ENCODE results near the gene TYW1B. TPM values are rescaled to one million over a fixed set of nuclear protein-coding genes. Genes with fewer than 3 reads are reported as not detected.
"Not testable (repeated sequence)": the region's sequence is repeated elsewhere in the genome, so short reads cannot be mapped to it uniquely, and the experiment has no call there.

The TYW1B gene
- polyA plus RNA-seq, 1 donor = 6.0 TPM

- not testable (repeated sequence) for DNase-seq (ENCODE audit: low read depth)
Observed at GRCh38 chr7:72625721-72626423, 202.1 kb downstream of the TYW1B start.

GRCh38 chr7:72622532-72622931 is 205.5 kb downstream of the TYW1B start:
- no peak for DNase-seq (ENCODE audit: low read depth)

GRCh38 chr7:72621761-72622187 is 206.2 kb downstream of the TYW1B start:
- not testable (repeated sequence) for DNase-seq (ENCODE audit: low read depth)

- DNase-seq (ENCODE audit: low read depth) = not testable (repeated sequence)
Observed at GRCh38 chr7:72620923-72621322, 207.1 kb downstream of the TYW1B start.

- not testable (repeated sequence) for DNase-seq (ENCODE audit: low read depth)
Observed at GRCh38 chr7:72618435-72619180, 209.4 kb downstream of the TYW1B start.

GRCh38 chr7:72609761-72610160 is 218.2 kb downstream of the TYW1B start:
- DNase-seq (ENCODE audit: low read depth) = not testable (repeated sequence)

GRCh38 chr7:72607988-72608387 is 220.0 kb downstream of the TYW1B start:
- not testable (repeated sequence) for DNase-seq (ENCODE audit: low read depth)

- DNase-seq (ENCODE audit: low read depth) = not testable (repeated sequence)
Observed at GRCh38 chr7:72605863-72606431, 222.1 kb downstream of the TYW1B start.

- DNase-seq (ENCODE audit: low read depth) = not testable (repeated sequence)
Observed at GRCh38 chr7:72604771-72605611, 223.0 kb downstream of the TYW1B start.

GRCh38 chr7:72603476-72603875 is 224.5 kb downstream of the TYW1B start:
- DNase-seq (ENCODE audit: low read depth) = not testable (repeated sequence)

GRCh38 chr7:72603073-72603472 is 224.9 kb downstream of the TYW1B start:
- DNase-seq (ENCODE audit: low read depth) = no peak

GRCh38 chr7:72601683-72602082 is 226.3 kb downstream of the TYW1B start:
- DNase-seq (ENCODE audit: low read depth) = not testable (repeated sequence)

GRCh38 chr7:72590023-72590422 is 238.0 kb downstream of the TYW1B start:
- DNase-seq (ENCODE audit: low read depth) = not testable (repeated sequence)

GRCh38 chr7:72587267-72587666 is 240.7 kb downstream of the TYW1B start:
- not testable (repeated sequence) for DNase-seq (ENCODE audit: low read depth)

- not testable (repeated sequence) for DNase-seq (ENCODE audit: low read depth)
Observed at GRCh38 chr7:72584576-72584975, 243.4 kb downstream of the TYW1B start.

- DNase-seq (ENCODE audit: low read depth) = not testable (repeated sequence)
Observed at GRCh38 chr7:72583620-72584361, 244.2 kb downstream of the TYW1B start.

GRCh38 chr7:72580142-72580770 is 247.7 kb downstream of the TYW1B start:
- DNase-seq (ENCODE audit: low read depth) = not testable (repeated sequence)

- DNase-seq (ENCODE audit: low read depth) = no peak
Observed at GRCh38 chr7:72577107-72577506, 250.9 kb downstream of the TYW1B start.

- not testable (repeated sequence) for DNase-seq (ENCODE audit: low read depth)
Observed at GRCh38 chr7:72561988-72562387, 266.0 kb downstream of the TYW1B start.

GRCh38 chr7:72559546-72559945 is 268.5 kb downstream of the TYW1B start:
- not testable (repeated sequence) for DNase-seq (ENCODE audit: low read depth)

All from forelimb muscle (tissue), 1 donor.